A204.1 (cell line): Measurements from ENCODE around the gene COL19A1.
"Not testable (repeated sequence)": the region's sequence is repeated elsewhere in the genome, so short reads cannot be mapped to it uniquely, and the experiment has no call there.

ENCODE experiments used
- FAIRE-seq: peaks from 2 replicates; lab custom pipeline; 2012; peaks lifted over from hg19 to GRCh38; lab: Jason Lieb, UNC

The COL19A1 gene

GRCh38 chr6:69866770-69867638 is 648 bp downstream of the COL19A1 start:
- no peak for FAIRE-seq

- FAIRE-seq: no peak
Measured at GRCh38 chr6:69867639-69867976, 1.3 kb downstream of the COL19A1 start.

DNA sequence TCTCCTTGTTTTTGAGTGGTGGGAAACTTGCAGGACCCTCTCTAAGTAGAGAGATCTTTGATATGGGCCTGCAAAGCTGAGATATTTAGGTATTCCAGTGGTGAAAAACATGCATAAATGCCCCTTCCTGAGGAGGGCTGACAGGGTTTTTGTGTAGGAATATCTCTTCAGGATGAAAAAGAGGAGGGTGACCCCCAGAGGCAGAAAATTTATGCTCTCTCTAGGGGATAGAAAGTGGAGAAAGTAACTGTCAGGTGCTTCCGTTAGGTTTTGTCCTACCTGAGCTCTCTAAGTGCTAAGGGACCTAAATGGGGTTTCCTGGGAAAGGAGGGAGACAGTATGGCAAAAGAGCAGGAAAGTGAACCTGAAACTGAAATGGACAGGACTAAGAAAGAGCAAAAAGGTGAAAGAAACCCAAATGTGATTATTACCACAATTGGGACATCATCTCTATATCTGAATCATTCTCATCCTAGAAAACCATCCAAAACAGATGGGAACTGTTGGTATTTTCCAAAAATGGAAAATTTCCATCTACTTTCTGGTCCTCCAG is 2.0 kb downstream of the COL19A1 start:
- no peak for FAIRE-seq

DNA sequence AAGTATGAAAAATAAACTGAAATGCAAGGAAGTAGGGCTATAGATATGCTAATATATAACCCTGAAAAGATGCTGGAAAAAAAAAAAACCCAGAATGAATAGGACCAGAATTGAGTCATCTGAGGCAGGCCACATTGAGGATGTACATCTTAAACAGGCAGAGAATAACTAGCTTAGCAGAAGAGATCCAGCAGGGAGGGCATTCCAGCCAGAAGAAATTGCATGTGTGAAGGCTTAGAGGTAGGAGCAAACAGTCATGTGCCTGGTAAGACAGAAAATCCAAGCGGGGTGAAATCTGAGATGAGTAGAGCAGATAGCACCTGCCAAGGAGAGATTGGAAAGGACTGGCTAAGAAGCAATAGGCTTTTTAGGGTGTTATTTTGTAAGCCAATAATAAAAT is 2.6 kb downstream of the COL19A1 start:
- no peak for FAIRE-seq

DNA sequence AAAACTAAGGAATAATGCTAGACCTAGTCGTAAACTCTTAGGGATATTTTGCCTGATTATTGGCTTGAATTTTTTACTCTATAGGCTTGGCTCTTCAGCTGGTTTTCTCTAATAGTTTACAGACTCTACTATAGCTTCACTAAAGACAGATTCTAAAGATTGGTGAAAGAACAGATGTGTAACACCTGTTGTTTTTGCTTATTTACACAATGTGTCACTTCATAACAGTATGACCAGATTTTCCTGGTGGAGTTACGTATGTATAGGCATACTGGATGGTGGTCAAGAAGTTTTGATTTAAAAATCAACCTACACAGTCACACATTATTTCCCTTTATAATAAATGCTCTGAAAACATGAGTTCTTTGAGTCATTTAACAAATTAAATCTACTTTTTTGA is 4.8 kb downstream of the COL19A1 start:
- FAIRE-seq: no peak

DNA sequence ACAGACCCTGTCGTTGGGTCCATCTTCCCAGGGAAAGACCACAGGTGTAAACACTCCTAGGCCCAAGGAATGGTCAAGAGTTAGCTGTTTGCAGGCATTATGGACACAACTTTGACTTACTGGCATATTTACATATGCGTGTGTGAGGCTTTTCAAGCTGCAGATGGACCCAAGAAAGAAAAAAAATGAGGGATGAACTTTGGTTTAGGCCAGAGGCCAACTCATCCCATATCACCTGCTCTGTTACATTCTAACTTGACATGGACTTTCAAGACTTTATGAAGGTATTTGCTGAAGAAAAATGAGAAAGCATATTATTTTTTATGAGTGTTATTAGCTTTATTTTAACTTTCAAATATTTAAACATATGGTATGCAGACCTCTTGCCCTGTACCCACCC is 6.9 kb downstream of the COL19A1 start:
- no peak for FAIRE-seq

GRCh38 chr6:69875715-69876114 is 9.4 kb downstream of the COL19A1 start:
- no peak for FAIRE-seq

DNA sequence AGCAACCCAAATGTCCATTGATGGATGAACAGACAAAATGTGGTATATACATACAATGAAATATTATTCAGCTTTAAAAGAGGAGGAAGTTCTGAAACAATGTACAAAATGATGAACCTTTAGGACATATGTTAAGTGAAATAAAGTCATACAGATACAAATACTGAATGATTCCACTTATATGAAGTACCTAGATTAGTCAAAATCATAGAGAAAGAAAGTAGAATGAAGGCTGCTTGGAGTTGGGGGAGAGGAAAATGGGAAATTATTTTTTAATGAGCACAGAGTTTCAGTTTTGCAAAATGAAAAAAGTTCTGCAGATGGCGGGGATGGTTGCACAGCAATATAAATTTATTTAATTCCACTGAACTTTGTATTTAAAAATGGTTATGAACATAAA is 12.4 kb downstream of the COL19A1 start:
- no peak for FAIRE-seq

- no peak for FAIRE-seq
Measured at GRCh38 chr6:69880601-69881000, 14.2 kb downstream of the COL19A1 start.

GRCh38 chr6:69881322-69882151 is 15.2 kb downstream of the COL19A1 start:
- no peak for FAIRE-seq

DNA sequence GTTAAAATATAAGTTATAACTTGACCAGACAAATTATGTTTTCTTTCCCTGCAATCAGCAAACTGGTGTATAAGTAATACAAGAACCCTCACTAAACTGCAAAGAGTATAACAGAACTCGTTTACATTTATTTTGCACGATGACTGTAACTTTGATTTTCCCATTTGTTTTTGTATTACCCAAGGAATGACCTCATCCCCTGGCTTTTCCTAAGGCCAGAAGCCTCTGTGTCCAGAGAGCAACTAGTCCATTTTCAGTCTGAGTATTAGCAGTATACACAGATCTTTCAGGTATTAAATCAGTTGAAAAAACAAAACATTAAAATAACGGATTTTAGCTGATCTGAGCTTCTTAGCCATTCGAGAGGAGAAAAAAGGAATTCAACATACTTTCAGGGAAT is 17.2 kb downstream of the COL19A1 start:
- FAIRE-seq: no peak

DNA sequence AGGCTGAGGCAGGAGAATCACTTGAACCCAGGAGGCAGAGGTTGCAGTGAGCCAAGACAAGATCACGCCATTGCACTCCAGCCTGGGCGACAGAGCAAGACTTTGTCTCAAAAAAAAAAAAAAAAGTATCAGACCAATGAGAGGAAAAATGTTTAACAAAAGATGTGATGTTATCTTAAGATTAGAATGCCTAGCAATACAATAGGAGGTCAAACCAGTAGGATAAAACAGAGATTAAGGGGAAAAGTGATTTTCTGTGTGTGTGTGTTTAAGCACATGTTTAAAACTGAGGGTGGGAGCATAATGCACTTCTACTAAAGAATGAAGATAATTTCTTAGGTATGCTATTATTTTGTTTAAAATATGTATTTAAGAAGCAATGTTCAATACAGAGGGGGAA is 17.9 kb downstream of the COL19A1 start:
- FAIRE-seq: no peak

GRCh38 chr6:69887026-69887425 is 20.7 kb downstream of the COL19A1 start:
- no peak for FAIRE-seq

DNA sequence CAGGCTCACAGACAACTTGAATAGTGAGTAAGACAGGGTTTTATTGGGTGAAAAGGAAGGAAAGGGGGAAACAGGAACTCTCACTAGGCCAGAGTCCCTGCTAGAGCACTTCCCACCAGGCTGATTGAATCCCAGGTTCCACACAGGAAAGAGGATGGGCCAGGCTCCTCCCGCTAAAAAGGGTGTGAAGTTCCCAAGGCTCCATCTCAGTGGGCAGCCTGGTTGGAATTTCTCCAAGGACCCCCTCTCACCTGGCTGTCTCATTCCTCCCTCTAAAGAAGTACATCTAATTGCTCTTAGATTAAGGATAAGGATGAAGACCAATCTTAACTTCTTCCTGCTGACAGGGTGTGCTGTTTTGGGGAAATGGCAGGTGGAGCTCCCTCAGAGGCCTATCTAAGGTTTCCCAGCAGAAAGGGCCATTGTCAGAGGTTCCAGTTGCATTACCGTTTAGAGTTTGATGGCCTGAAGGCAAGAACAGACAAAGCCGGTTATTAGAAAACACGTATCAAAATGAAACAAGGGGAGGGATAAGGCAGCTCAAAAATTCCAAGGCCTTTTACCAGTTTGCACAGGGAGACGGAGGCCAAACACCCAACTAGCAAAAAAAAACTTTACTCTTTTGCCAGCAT is 21.5 kb downstream of the COL19A1 start:
- no peak for FAIRE-seq

DNA sequence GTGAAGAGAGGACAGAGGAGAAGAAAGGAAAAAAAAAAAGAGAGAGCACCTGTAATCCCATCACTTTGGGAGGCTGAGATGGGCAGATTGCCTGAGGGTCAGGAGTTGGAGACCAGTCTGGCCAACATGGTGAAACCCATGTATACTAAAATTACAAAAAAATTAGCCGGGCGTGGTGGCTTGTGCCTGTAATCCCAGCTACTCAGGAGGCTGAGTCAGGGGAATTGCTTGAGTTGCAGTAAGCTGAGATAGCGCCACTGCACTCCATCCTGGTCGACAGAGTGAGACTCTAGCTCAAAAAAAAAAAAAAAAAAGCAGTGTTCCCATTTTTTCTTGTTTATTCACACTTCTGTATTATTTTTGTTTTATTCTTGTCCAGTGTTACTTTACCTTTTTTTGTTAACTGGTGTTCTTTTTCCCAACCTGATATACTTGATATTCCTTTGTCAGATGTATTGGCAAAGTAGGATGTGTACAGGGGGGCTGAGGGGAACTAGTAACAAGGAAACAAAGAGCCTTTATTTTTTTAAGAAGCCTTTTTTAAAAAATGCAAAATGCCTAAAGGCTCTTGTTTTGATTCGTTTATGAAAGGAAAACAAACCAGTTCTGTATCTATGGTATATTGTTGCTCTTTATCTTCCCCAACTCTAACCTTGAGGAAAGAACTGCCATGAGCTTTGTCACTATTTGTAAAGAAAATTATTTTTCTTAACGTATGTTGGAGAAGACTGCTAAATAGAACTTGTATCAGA is 22.3 kb downstream of the COL19A1 start:
- no peak for FAIRE-seq

DNA sequence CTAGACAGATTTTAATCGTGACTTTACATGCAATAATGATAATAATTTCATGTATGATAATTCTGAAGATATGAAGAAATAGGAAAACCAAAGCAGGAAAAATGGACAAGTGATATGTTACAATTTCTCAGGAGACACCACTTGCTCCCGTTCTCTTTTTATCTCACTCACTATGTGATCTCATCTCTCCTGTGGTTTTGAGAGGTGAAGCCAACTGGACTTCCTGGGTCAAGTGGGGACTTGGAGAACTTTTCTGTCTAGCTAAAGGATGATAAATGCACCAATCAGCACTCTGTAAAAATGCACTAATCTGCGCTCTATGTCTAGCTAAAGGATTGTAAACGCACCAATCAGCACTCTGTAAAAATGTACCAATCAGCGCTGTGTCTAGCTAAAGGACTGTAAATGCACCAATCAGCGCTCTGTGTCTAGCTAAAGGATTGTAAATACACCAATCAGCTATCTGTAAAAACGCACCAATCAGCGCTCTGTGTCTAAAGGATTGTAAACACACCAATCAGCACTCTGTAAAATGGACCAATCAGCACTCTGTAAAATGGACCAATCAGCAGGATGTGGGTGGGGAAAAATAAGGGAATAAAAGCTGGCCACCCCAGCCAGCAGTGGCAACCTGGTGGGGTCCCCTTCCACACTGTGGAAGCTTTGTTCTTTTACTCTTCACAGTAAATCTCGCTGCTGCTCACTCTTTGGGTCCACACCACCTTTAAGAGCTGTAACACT is 23.0 kb downstream of the COL19A1 start:
- not testable (repeated sequence) for FAIRE-seq

DNA sequence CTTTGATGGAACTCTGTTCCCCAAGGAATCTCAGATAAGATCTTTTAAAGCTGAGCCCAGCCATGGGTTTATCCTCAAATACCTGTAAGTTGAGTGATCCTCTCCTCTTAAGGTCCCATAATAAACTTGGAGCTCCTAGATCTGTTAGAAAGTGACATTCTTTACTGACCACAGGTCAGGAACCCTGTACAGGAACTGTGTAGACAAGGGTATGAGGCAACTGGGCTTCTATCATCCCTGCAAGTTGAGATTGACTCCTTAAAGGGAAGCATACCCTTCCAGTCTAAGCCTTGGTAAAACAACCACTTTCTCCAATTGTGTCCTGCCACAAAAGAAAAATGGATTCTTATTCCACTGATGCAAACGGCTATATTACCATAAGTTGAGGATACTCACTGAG is 26.2 kb downstream of the COL19A1 start:
- FAIRE-seq: not testable (repeated sequence)

- not testable (repeated sequence) for FAIRE-seq
Measured at GRCh38 chr6:69893266-69893665, 26.9 kb downstream of the COL19A1 start.

GRCh38 chr6:69894578-69895347 is 28.4 kb downstream of the COL19A1 start:
- no peak for FAIRE-seq

GRCh38 chr6:69895396-69895795 is 29.0 kb downstream of the COL19A1 start:
- FAIRE-seq: no peak

DNA sequence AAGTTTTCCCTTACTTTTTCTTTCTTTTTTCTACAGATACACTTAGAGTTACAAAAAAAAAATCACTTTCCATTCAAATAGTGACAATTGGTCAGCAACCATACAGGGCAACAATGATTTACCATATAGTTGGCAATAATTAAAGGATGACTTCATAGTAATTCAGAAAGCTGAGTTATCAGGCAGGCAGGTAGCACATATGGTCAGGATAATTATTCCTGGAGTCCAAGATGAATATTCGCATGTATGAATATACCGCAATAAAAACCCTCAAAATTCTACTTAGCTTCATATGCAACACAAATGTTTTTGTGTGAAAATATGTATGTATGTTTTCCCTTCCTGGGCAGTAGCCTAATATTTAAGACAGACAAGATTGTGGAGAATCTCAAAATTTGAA is 34.5 kb downstream of the COL19A1 start:
- no peak for FAIRE-seq
